GM12878 (cell line): ENCODE data around the gene ANKRD40CL.

Source experiments
- CHD1 ChIP-seq: IDR thresholded peaks from 2 replicates; pipeline ENCODE4 v1.6.1; 2012; ENCODE audit warnings: low read depth, low read length, improper control_type of control experiment
- ETV6 ChIP-seq, 2 experiments: fragments of 450-650 bp in 1 of 2; IDR thresholded peaks in 1 of 2; conservative IDR thresholded peaks in 1 of 2; 2 replicates each; pipeline ENCODE4 v1.6.1; 2014; ENCODE audit warnings: antibody characterized with exemption in 1 of 2, borderline replicate concordance in 1 of 2, low read depth in 1 of 2, mild to moderate bottlenecking in 1 of 2, moderate library complexity in 1 of 2
- EZH2 ChIP-seq: IDR thresholded peaks from 2 replicates; pipeline ENCODE4 v1.6.1; 2012; ENCODE audit warnings: low read depth, mild to moderate bottlenecking, control low read depth, inconsistent platforms, low read length, borderline replicate concordance; ENCODE audit not compliant: control insufficient read depth
- POLR2A ChIP-seq: IDR thresholded peaks from 2 replicates; pipeline ENCODE4 v1.6.1; 2011; ENCODE audit warnings: low read depth, mild to moderate bottlenecking, low read length
- POLR2AphosphoS2 ChIP-seq: IDR thresholded peaks from 2 replicates; pipeline ENCODE4 v1.6.1; 2011; ENCODE audit warnings: low read depth, mild to moderate bottlenecking, low read length, improper control_type of control experiment, moderate library complexity
- RFX5 ChIP-seq: IDR thresholded peaks from 2 replicates; pipeline ENCODE4 v1.6.1; 2011; ENCODE audit warnings: low read depth, low read length, improper control_type of control experiment
- ZBED1 ChIP-seq: IDR thresholded peaks from 2 replicates; pipeline ENCODE4 v1.6.1; 2016; ENCODE audit warnings: borderline replicate concordance
- TF ChIP-seq, protein P1 (sequence below), 3 experiments: IDR thresholded peaks in 2 of 3; conservative IDR thresholded peaks in 1 of 3; 2 replicates each; pipeline ENCODE4 v1.5.1; 2011; ENCODE audit warnings: low read depth in 3 of 3, low read length in 3 of 3, mild to moderate bottlenecking in 3 of 3, control low read depth in 2 of 3, moderate library complexity in 2 of 3, inconsistent platforms in 1 of 3, mixed read lengths in 1 of 3; ENCODE audit not compliant: control insufficient read depth in 2 of 3, insufficient read depth in 1 of 3; ENCODE audit errors: extremely low read depth in 1 of 3

DNA sequence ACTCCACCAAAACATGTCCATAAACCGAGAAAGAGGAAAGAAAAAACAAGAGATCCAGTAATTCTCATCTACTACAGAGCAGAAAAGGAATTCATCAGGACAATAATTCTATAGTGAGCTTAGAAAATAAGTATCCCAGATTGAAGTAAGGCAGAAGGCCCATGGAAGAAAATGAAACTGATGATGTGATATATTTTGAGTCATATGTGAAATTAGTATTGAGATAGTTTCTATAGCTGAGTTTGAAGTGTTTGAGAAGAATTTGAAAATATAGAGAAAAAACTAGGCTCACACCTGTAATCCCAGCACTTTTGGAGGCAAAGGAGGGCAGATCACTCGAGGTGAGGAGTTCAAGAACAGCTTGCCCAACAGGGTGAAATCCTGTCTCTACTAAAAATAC, 28.2 kb downstream of the ANKRD40CL start:
- TF ChIP-seq POLR2A (no peak), CHD1 (no peak), EZH2 (no peak), ETV6 (conservative IDR thresholded peaks at IDR 0.05 in 1 of 2, IDR thresholded peaks at IDR 0.05 in 1 of 2; ENCODE audit: borderline replicate concordance in 1 of 2, low read depth in 1 of 2) (no peak), RFX5 (no peak), ZBED1 (no peak), POLR2AphosphoS2 (no peak)
- TF ChIP-seq, protein P1, sequence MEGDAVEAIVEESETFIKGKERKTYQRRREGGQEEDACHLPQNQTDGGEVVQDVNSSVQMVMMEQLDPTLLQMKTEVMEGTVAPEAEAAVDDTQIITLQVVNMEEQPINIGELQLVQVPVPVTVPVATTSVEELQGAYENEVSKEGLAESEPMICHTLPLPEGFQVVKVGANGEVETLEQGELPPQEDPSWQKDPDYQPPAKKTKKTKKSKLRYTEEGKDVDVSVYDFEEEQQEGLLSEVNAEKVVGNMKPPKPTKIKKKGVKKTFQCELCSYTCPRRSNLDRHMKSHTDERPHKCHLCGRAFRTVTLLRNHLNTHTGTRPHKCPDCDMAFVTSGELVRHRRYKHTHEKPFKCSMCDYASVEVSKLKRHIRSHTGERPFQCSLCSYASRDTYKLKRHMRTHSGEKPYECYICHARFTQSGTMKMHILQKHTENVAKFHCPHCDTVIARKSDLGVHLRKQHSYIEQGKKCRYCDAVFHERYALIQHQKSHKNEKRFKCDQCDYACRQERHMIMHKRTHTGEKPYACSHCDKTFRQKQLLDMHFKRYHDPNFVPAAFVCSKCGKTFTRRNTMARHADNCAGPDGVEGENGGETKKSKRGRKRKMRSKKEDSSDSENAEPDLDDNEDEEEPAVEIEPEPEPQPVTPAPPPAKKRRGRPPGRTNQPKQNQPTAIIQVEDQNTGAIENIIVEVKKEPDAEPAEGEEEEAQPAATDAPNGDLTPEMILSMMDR (IDR thresholded peaks at IDR 0.05 in 2 of 3, conservative IDR thresholded peaks at IDR 0.05 in 1 of 3; ENCODE audit: control insufficient read depth in 2 of 3, extremely low read depth in 1 of 3, insufficient read depth in 1 of 3, low read depth in 3 of 3, low read length in 3 of 3) = no peak
